CD4-positive, alpha-beta T cell treated with Interleukin-6 for 4 hours (primary cell): ENCODE results near the gene SYK.

ENCODE experiments used
- DNase-seq: peaks from one replicate; pipeline ENCODE4 v3.0.0-alpha.2; 2020; ENCODE audit warnings: mixed read lengths

The SYK gene

DNA sequence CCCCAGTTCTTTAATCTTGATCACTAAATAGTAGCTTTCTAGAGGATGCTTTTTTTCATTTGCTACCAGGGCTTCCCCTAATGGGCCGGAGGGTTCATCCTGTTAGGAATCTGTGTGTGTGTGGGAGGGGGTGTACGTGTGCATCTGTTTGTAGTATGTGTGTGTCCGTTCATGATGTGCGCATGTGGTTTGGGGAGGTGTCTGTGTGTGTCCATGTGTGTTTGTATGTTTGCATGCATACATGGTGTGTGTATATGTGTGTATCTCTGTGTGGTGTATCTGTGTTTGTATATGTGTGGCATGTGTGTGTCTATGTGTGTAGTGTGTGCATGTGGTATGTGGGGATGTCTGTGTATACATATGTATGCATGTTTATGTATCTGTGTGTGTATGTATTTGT is 106.2 kb downstream of the SYK start:
- DNase-seq: no peak

DNA sequence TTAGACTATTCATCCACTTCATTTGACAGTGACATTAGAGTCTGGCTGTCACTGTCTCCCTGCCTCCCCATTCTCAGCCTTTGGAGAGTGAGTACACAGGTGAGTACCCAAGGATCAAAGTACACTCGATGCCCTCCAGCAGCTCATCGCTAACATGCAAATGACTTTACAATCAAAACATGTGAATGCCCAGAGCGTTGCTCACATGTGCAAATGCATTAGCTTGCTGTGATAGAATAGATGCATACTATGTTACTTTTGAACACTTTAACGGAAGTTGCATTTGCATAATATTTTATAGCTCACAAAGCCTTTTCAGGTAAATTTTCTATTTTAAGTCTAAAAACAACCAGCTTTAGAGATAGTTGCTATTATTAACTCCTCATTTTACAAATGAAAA is 107.6 kb downstream of the SYK start:
- no peak for DNase-seq

DNA sequence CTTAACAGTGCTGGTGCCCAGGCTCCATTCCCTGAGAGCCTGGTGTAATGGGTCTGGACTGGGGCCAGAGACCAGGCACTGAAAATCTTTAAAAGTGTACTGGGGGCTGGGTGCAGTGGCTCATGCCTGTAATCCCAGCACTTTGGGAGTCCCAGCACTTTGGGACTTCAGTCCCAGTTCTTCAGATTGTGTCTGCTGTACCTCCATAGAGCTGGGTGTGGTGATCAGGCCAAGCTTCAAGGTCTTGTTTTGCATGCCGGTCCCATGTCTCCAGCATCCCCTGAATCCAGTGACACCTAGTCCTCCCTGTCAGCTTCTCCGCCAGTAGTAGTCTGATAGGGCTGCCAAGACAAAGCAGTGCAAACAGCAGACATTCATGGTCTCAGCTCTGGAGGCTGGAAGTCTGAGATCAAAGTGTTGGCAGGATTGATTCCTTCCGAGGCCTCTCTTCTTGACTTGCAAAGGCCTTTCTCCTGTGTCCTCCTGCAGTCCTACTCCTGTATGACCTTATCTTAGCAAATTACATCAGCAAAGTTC is 108.2 kb downstream of the SYK start:
- no peak for DNase-seq

DNA sequence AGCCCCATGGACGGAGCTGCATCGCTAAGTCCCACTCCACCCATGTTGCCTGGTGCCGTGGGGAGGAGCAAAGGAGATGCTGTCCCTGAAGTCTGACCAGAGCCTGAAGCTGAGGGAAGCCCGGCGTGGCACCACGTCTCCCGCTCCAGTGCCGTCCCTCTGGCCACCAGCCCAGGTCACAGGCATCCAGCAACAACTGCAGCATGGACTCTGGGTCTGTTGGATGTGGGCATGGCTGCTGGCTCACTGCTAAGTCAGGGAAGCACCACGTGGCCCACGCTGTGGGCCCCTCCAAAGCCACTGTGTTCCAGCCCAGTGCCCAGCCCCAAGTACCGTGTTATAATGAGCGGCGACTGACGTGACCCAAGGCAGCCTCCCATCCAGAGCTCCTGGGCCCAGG is 112.6 kb downstream of the SYK start:
- DNase-seq: no peak

DNA sequence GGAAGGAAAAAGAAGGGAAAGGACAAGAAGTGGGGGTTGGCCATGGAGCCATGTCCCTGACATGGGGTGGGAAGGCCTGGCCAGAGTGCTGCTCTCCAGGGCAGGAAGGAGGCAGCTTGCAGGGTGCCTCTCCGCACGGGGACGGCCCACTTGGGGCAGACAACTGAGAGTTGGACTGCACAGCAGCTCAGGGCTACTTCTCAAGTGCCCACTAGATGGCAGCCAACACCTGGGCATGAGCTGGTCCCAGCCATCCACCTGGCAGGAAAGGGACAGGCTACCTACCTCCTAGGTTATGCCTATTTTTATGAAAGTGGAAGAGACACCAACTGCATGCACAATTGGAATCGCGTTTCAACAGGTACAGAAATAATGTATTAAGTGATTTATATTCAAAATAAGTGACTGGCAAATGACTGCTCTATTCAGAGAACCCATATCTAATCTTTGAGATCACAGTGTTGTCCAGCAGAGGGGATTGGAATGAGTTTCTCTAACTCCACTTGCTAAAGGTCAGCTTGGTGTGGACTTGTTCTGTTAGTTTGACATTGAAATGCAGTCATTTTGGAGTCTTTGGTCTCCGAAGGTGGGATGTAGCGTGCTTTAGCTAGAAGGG is 113.4 kb downstream of the SYK start:
- peak; percentile 78 for DNase-seq

DNA sequence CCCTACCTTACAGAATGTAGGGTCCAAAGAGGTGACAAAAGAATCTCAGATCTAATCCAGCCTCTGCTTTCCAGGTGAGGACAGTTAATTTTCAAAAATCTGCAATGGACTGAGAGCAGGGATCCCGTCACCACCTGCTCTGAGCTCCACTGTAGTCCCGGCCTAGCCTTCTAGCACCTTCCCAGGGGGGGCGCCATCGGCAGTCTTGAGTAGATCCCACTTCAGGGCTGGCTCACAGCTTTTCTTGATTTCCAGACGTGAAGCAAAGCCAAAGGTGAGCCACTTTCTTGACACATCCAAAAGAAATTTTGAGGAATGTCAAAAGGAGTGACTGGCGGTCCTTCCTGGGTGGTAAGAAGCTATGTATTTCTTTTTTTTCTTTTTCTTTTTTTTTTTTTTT is 114.1 kb downstream of the SYK start:
- no peak for DNase-seq

DNA sequence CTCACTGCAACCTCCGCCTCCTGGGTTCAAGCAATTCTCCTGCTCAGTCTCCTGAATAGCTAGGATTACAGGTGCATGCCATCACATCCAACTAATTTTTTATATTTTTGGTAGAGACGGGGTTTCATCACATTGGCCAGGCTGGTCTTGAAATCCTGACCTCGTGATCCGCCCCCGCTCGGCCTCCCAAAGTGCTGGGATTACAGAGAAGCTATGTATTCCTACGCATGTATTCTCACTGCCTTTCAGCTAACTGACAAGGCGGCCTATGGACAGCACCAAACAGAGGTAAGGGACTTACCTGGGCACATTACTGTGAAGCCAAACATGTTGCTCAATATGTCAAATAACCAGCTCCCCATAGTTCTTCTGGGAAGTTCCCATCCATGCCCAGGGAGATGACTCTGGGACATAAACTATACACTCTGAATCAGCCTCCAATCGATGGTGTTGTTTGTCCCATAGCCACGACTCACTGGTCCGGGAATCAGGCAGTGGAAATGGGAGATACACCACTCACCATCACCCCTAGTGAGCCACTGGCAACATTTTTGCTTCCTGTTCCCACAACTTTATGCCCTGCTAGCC is 114.6 kb downstream of the SYK start:
- DNase-seq: no peak

DNA sequence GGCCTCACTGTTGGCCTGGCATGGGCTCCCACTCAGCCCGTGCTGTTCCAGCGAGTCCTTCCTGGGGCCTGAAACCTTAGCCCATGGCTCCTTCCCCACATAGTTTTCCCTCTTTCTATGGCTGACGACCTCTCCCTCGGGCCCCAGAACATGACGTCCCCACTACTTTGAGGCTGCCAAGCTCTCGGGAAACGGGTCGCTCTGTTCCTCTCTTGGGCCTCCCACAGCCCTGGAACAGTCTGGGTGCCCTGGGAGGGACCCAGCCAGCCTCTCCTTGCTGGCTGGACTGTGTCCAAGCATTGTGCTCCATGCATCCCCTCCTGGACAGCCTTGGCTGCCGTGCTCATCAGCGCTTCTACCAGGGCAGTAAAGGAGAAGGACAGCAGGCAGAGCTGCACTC is 118.3 kb downstream of the SYK start:
- DNase-seq: no peak

DNA sequence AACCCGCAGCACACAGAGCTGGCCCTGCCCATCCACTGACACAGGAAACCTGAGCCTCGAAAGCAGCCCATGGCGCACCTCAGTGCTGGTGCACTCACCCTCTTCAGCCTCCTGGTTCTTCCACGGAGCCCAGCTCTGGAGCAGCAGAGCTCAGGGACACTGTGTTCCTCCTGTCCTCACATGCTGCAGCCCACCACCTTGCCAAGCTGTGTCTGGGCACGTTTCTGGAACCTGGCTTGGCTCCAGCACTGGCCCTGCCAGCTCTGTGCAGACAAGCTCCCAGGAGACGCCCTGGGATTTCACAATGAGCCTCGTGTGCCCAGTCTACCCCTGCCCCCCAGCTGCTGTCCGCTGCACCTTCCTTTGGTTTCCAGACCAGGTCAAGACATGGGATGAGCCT is 119.5 kb downstream of the SYK start:
- DNase-seq: no peak

DNA sequence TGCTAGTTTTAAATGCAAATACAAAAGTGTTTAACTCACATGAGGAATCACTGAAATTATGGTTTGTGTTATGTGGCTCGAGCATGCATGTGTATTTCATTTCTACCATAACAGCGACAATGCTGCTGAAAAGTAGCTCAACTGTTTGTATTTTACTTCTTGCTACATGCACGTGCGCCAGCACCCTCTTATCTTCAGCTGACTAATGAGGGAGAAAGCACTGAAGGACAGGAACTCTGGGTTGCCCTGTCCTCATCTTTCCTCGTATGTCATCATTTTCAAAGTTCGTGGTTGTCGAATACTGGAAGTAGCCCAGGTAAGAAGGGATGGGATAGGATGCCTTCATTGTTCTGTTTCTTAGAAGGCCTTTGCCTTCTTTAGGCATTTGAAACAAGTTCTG is 120.3 kb downstream of the SYK start:
- DNase-seq: no peak

DNA sequence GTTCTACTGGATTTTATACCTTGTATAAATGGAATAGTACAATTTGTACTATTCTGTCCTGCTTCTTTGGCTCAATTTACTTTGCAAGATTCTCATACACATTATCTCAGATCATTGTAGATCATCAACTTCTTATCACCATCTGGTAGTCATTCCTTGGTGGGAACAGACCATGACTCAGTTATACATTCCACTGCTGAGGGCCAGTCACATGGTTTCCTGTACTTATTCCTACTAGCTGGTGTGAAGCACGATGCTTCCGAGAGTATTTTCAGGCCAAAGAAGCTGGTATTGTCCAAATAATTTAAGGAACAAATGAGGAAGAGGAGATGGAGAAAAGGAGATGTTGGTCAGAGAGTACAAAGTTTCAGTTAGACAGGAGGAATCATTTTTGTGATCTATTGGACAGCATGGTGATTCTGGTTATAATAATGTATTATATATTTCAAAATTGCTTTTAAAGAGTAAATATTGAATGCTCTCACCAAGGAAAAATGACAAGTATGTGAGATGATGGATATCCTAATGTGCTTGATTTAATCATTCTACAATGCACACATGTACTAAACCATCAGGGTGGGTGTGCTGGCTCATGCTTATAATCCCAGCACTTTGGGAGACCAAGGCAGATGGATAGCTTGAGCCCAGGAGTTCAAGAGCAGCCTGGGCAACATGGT is 124.1 kb downstream of the SYK start:
- DNase-seq: no peak

DNA sequence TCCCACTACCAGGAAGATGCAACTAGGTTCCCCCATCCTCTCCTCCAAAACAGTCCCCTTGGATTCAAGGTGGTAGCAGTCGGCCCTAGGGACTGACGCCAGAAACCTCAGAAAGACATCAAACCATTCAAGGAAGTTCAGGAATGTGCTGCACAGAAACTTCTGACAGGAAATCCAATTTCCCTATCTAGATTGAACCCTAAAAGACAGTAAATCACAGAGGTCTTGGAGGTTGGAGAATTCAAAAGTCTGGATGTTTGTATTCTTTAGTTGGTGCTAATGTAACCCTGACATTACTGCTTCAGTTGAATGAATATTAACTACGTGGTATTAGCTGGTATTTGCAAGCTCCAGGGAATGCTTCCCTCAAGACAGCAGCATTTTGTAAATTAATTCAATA is 125.3 kb downstream of the SYK start:
- DNase-seq: no peak

DNA sequence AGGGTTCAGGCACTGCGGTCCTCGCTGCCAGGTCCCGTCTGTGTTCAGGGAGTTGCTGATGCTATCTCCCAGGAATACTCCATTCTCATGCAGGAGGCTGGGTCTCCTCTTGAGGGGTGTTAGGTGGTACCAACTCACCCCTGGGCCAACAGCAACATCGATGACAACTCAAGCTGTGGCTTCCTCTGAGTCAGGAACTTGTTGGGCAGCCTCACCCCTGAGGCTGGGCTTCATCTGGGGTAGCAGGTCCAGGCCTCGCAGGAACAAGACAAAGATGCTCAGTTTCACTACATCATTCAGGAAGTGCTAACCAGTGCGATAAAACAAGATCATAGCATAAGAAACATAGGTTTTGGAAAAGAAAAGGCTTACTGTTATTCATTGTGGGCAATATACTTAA is 125.9 kb downstream of the SYK start:
- DNase-seq: no peak

DNA sequence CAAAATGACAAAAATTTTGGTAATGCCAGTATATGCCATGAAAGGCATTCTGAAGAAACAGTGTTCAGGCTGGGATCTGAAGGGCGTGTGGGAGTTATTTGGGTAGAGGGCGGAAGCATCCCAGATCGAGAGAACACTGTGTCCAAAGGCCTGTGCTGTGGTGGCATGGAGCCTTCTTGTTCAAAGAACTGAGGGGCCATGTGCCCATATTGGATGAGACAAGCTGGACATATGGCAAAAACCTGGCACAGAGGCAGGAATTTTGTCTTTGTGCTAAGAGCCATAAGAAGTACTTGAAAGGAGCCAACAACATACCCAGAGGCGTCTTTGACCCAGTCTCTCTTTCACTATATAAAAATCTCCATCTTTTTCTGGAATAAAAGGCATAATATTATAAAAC is 128.0 kb downstream of the SYK start:
- no peak for DNase-seq

DNA sequence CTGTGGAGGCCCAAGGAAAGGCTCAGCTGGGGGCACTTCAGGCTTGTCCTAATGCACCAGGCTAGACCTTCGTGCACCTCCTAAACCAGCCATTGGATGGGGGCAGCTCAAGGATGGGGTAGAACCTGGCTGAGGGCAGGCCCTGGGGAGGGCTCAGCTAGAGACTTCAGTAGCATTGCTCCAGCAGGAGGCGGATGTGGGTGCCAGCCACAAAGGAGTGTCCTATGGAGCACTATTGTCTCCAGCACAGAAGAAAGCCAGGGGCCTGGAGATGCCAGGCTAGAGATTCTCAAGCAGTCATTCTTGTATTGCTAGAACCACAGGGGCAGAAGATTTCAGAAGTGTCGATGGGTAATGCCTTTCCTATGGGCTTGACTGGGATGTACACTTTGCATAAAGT is 131.8 kb downstream of the SYK start:
- DNase-seq: no peak

DNA sequence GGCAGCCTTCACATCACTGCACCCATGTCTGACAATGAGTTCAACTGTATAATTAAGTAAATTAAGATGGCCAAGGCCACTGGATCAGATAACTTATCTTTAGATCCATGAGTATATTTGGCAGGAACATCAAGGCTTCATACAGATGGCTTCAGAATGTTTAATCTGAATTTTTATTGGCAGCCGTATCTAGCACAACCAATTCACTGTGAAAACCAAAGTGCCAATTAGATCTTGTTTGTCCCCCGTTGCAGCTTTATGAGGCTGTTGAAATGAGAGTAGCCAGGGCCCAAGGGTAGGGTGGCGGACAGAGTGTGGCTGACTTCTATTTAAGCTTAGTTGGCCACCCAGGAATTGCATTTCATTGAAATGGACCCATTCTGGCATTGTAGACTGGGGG is 137.7 kb downstream of the SYK start:
- DNase-seq: no peak

DNA sequence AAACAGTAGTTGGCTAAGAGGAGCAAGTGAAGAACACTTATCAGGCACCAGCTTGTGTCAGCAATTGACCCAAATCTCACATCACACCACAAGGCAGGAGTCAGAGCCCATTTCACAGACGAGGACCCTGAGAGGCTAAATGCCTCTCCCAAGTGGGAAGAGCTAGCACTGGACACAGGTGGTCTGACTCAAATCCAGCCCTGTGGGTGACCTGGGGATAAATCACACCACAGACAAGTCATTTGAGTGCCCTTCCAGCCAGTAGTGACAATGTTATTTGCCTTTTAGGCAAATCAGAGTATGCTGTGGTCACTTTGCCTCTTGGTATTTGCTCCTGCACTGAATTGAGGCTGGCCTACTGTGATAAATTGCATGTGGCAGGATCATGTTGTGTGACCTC is 138.7 kb downstream of the SYK start:
- DNase-seq: no peak

DNA sequence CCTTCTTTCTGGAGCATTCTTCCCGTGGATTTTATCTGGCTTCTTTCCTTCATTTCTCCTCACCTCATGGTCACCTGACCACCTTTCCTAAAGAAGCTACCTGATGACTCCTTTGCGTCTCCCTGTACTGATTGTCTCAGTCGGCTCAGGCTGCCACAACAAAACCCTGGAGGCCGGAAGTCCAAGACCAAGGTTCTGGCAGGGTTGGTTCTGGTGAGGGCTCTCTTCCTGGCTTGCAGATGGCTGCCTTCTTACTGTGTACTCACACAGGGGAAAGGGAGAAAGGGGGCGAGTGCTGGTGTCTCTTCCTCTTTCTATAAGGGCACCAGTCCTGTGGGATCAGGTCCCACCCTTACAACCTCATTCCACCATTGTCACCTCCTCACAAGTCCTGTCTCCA is 140.0 kb downstream of the SYK start:
- DNase-seq: no peak

DNA sequence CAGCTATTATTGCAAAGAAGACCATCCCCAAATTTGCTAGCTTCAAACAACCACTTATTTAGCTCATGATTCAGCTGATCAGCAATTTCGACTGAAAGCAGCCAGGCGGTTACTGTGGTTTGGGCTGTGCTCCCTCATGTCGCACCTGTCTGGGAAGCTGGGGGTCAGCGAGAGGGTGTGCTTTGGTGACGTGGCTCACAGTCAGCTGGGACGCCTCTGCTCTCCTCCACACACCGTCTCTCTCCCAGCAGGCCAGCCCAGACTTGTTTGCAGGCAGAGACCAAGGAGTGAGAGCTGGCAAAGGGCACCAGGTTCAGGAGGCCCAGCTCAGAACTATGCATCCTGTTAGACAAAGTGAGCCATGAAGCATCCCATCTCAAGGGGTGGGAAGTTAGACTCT is 140.9 kb downstream of the SYK start:
- DNase-seq: no peak

DNA sequence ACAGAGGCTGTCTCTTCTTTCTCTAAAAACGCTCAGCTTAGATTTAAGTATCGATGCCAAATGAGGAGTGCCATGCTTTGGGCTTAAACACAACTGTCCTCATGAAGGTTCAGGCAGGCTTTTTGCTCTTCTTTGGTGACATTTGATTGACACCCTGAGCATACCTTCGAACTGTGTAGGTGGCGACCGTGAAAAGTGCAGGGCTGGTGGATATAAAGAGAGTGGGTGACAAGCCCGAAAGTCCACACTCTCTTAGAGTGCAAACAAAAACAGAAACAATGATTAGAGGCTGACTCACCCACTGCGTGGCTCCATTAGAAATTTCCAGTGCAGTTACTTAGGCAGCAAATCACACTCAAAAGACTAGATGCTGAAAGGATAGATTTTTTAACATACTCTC is 141.7 kb downstream of the SYK start:
- DNase-seq: no peak

DNA sequence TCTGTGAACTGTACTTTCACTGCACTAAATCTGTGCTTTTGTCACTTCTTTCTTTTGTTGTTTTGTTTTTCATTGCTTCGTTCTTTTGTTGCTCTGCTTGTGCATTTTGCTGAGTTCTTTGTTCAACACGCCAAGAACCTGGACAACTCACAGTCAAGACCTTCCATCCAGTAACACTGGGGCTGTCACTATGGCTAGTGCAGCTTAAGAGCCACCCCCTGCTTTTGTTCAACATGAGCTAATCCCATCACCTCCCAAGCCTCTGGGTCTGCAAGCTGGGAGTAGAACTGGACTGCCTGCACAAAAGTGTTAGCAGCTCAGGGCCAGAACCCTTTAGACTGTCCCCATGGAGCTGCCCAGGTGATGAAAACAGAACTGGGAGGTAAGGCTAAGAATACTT is 143.7 kb downstream of the SYK start:
- no peak for DNase-seq

DNA sequence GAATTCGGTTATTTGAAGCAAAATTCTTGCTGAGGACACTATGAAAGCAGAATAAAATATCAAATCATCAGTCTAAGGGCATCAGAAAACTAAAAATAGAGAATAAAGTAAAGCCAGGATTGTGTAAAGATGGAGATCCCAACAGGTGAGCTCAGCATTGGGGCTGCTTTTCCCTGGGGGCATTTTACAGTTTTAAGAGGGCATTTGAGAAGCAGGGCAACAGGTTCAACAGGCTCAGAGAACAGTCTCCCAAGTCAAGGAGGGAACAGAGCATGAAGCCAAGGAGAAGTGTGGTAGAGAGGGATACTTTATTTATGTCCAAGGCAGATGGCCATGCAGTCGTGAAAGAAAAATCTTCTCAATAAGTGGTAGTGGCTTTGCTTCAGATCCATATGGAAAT is 145.4 kb downstream of the SYK start:
- DNase-seq: no peak
